Heart right ventricle (tissue), 16 donors: ENCODE measurements around the gene HPN. TPM values are rescaled to one million over a fixed set of nuclear protein-coding genes. Genes with fewer than 3 reads are reported as not detected.
"Not testable (repeated sequence)": the region's sequence is repeated elsewhere in the genome, so short reads cannot be mapped to it uniquely, and the experiment has no call there.

Experiments
- ATAC-seq, 8 donors: fragments of 200-7000 bp; cut with Tn5 transposase; one replicate each; pipeline ENCODE4 v1.9.1; 2020; ENCODE audit warnings: mild to moderate bottlenecking in 8 of 8, moderate library complexity in 8 of 8, moderate number of reproducible peaks in 1 of 8
- DNase-seq, 2 donors: peaks; one replicate each; pipeline ENCODE4 v3.0.0-alpha.2; 2020
- H3K27ac ChIP-seq, 10 donors: fragments of 200-600 bp; sonication (generic) in 2 of 10; one replicate each; pipeline versions ENCODE4 v1.5.0 to v1.8.0; 2020 to 2022; ENCODE audit warnings: mild to moderate bottlenecking in 3 of 10
- H3K27me3 ChIP-seq, 7 donors: fragments of 200-600 bp; one replicate each; pipeline ENCODE4 v1.8.0; 2021 to 2022; ENCODE audit warnings: mild to moderate bottlenecking in 2 of 7
- H3K36me3 ChIP-seq, 9 donors: fragments of 200-600 bp; sonication (generic) in 1 of 9; one replicate each; pipeline versions ENCODE4 v1.5.0 to v1.8.0; 2020 to 2022; ENCODE audit warnings: mild to moderate bottlenecking in 2 of 9
- H3K4me1 ChIP-seq, 9 donors: fragments of 200-600 bp; sonication (generic) in 1 of 9; one replicate each; pipeline versions ENCODE4 v1.5.0 to v1.8.0; 2020 to 2022; ENCODE audit warnings: mild to moderate bottlenecking in 4 of 9
- H3K4me3 ChIP-seq, 10 donors: fragments of 200-600 bp; sonication (generic) in 2 of 10; one replicate each; pipeline versions ENCODE4 v1.5.0 to v1.8.0; 2020 to 2022; ENCODE audit warnings: mild to moderate bottlenecking in 7 of 10, moderate library complexity in 2 of 10
- H3K9me3 ChIP-seq, 11 donors: fragments of 200-600 bp in 10 of 11; sonication (generic) in 2 of 11; one replicate each; pipeline versions ENCODE4 v1.5.0 to v1.8.0; 2013 to 2022; ENCODE audit warnings: mild to moderate bottlenecking in 2 of 11, control low read depth in 1 of 11, moderate library complexity in 1 of 11
- WGBS, 2 donors: extraction: QIAGEN DNeasy Blood & Tissue Kit; methylation state at CpG; one replicate each; pipeline ENCODE4 v1.1.7; 2013; ENCODE audit warnings: inconsistent platforms in 1 of 2; 5-methylcytosine and 5-hydroxymethylcytosine counted together
- intact Hi-C, 10 donors: fragments of 100-400 bp; cut with DNase I; formaldehyde crosslinking; loops; one replicate each; pipeline versions ENCODE4 v1.11.1 to v1.14.2; 2022
- polyA plus RNA-seq, 2 donors: library from polyadenylated mRNA; stranded (reverse); fragments of 200-250 nt; gene quantifications; one replicate each; pipeline ENCODE4 v1.2.3, GENCODE V29; 2013
- total RNA-seq, 10 donors: library from RNA; stranded (reverse); fragmentation: NEBNext Ultra II Directional in 3 of 10; extraction: Animal tissue kit (Norgen Biotek cat#: 25700) in 3 of 10; gene quantifications; one replicate each; pipeline versions ENCODE4 v1.2.1 to v1.2.4, GENCODE V29; 2021 to 2023
- TF ChIP-seq, protein P1 (sequence below), 9 donors: fragments of 200-600 bp; sonication (generic) in 2 of 9; IDR thresholded peaks; one replicate each; pipeline versions ENCODE4 v1.5.0 to v1.8.0; 2021 to 2022; ENCODE audit warnings: antibody characterized with exemption in 9 of 9, mild to moderate bottlenecking in 5 of 9, moderate library complexity in 1 of 9
- donor health status: Arrhythmogenic right ventricular cardiomyopathy.
- donor health status: ischemic (EF 13 %, LVEDD 7.1; RV severe dilation, severe dysfunction).
- donor health status: healthy with polysubstance abuse.
- donor health status: DM: no; HTN: yes; CAD: no.
- donor health status: DM: no; HTN: no; CAD: no.
- donor health status: ischemic (EF 25% LVEDD 6.9; RV normal size, moderate dysfunction).
- donor health status: ischemic (EF 25% LVEDD 5.7; RV mildly dilated, moderate dysfunction).
- donor health status: healthy.
- donor health status: DM: yes; HTN: yes; CAD: no.
- donor health status: Ischemic cardiomyopathy.
- donor health status: ischemic (EF 35%, LVEDD 5.7; RV mildly dilated, moderate dysfunction).
- donor health status: nonischemic (EF 11% LVEDD 7.7; RV severe dilation, severe dysfunction).
- donor health status: DM: yes; HTN: yes; CAD: no.
- donor health status: PGD.
- donor health status: ischemic (EF 29% LVEDD 5.4; RV normal size, mild dysfunction).
- donor health status: nonischemic (EF 23%, LVEDD 6.1; RV moderate dilation, normal function).

HPN gene
- total and polyA plus RNA-seq, 12 donors: 1.4 to 13.1 (median 4.0) TPM

DNA sequence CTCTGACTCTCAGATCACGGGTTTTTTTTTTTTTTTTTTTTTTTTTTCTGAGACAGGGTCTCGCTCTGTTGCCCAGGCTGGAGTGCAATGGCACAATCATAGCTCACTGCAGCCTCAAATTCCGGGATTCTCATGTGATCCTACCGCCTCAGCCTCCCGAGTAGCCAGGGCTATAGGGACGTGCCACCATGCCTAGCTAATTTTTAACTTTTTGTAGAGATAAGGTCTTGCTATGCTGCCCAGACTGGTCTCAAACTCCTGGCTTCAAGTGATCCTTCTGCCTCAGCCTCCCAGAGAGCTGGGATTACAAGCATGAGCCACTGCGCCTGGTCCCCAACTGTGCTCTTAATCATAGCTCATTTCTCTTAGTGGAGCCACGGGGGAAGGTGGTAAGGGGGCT is 46.0 kb upstream of the HPN start:
- H3K4me3 ChIP-seq: no peak overlapping the region

GRCh38 chr19:34997071-34997617 is 44.4 kb upstream of the HPN start:
- peaks cover 9 to 77% (median 67%) of the 10 kb centered on the region in 9 donors for H3K4me1 ChIP-seq
- intact Hi-C loops: no loop called here
- no peak overlapping the region for H3K4me3 ChIP-seq
- no peak for DNase-seq
- peaks cover 0 to 5% (median 0%) of the 10 kb centered on the region in 9 donors for H3K36me3 ChIP-seq
- no peaks in the 10 kb centered on the region for H3K27me3 ChIP-seq
- WGBS, 2 donors: 60 to 64% methylated on average over 8 of the region's 8 CpGs
- no peaks in the 10 kb centered on the region for H3K9me3 ChIP-seq
- peak overlapping the region; percentile 4 to 100 (median 58) for H3K27ac ChIP-seq
- TF ChIP-seq, protein P1, sequence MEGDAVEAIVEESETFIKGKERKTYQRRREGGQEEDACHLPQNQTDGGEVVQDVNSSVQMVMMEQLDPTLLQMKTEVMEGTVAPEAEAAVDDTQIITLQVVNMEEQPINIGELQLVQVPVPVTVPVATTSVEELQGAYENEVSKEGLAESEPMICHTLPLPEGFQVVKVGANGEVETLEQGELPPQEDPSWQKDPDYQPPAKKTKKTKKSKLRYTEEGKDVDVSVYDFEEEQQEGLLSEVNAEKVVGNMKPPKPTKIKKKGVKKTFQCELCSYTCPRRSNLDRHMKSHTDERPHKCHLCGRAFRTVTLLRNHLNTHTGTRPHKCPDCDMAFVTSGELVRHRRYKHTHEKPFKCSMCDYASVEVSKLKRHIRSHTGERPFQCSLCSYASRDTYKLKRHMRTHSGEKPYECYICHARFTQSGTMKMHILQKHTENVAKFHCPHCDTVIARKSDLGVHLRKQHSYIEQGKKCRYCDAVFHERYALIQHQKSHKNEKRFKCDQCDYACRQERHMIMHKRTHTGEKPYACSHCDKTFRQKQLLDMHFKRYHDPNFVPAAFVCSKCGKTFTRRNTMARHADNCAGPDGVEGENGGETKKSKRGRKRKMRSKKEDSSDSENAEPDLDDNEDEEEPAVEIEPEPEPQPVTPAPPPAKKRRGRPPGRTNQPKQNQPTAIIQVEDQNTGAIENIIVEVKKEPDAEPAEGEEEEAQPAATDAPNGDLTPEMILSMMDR (IDR thresholded peaks at IDR 0.05): no peak
- no peak for ATAC-seq

More for the DNA sequence above, 46.0 kb upstream of the HPN start:
- no peak for ATAC-seq
- H3K9me3 ChIP-seq: no peaks in the 10 kb centered on the region
- H3K4me1 ChIP-seq: peaks cover 9 to 63% (median 52%) of the 10 kb centered on the region in 9 donors
- TF ChIP-seq, protein P1 (IDR thresholded peaks at IDR 0.05): no peak
- WGBS, 2 donors: 92 to 93% methylated on average over 8 of the region's 8 CpGs
- H3K27me3 ChIP-seq: no peaks in the 10 kb centered on the region
- H3K27ac ChIP-seq: peak overlapping the region; percentile 54 to 100 (median 82)
- intact Hi-C loops: no loop called here
- DNase-seq: no peak
- no peaks in the 10 kb centered on the region for H3K36me3 ChIP-seq

- Histone ChIP-seq H3K27ac (peak overlapping the region in 5 of 10 donors; percentile 99 to 100 (median 100)), H3K36me3 (peaks cover 0 to 13% (median 0%) of the 10 kb centered on the region in 9 donors), H3K4me1 (peaks cover 9 to 87% (median 77%) of the 10 kb centered on the region in 9 donors)
- H3K9me3 ChIP-seq, intact Hi-C loops, ATAC-seq, H3K27me3 ChIP-seq, DNase-seq, H3K4me3 ChIP-seq: not testable (repeated sequence)
- 94 to 96% methylated on average over 7 of the region's 7 CpGs for WGBS, 2 donors
Measured at GRCh38 chr19:34998224-34998623, 43.3 kb upstream of the HPN start.

GRCh38 chr19:34998777-34999497 is 42.6 kb upstream of the HPN start:
- H3K9me3 ChIP-seq: no peaks in the 10 kb centered on the region
- peak in 3 of 8 donors; percentile 19 to 52 (median 42) for ATAC-seq
- no peak for DNase-seq
- peaks cover 0 to 16% (median 0%) of the 10 kb centered on the region in 9 donors for H3K36me3 ChIP-seq
- no peaks in the 10 kb centered on the region for H3K27me3 ChIP-seq
- peak overlapping the region; percentile 86 to 100 (median 98) for H3K27ac ChIP-seq
- TF ChIP-seq, protein P1 (IDR thresholded peaks at IDR 0.05): no peak
- WGBS, 2 donors: 49 to 52% methylated on average over 13 of the region's 13 CpGs
- peaks cover 9 to 93% (median 82%) of the 10 kb centered on the region in 9 donors for H3K4me1 ChIP-seq
- peak overlapping the region in 9 of 10 donors; percentile 72 to 99 (median 94) for H3K4me3 ChIP-seq
- intact Hi-C loops: no loop called here
